Right lobe of liver (tissue), 6 donors: ENCODE results near the gene CDCA7. TPM values are rescaled to one million over a fixed set of nuclear protein-coding genes. Genes with fewer than 3 reads are reported as not detected.
A peak's percentile ranks its signal among the peaks of the same experiment; 100 is the strongest.

Experiments
- ATAC-seq, 4 donors: fragments of 200-7000 bp; cut with Tn5 transposase; one replicate each; pipeline ENCODE4 v1.9.1; 2020; ENCODE audit warnings: mild to moderate bottlenecking in 4 of 4, moderate library complexity in 4 of 4
- DNase-seq, 3 donors: peaks; one replicate each; pipeline ENCODE4 v3.0.0-alpha.2; 2020
- H3K27ac ChIP-seq, 3 donors: fragments of 200-600 bp; one replicate each; pipeline ENCODE4 v1.8.0; 2022
- H3K27me3 ChIP-seq, 2 donors: fragments of 200-600 bp; one replicate each; pipeline ENCODE4 v1.8.0; 2022
- H3K36me3 ChIP-seq, 4 donors: fragments of 200-600 bp; sonication (generic) in 1 of 4; one replicate each; pipeline versions ENCODE4 v1.5.1 to v1.8.0; 2017 to 2022; ENCODE audit warnings: control low read depth in 1 of 4
- H3K4me1 ChIP-seq, 4 donors: fragments of 200-600 bp; sonication (generic) in 1 of 4; one replicate each; pipeline versions ENCODE4 v1.5.1 to v1.8.0; 2017 to 2022; ENCODE audit warnings: control low read depth in 1 of 4
- H3K4me3 ChIP-seq, 3 donors: fragments of 200-600 bp; one replicate each; pipeline ENCODE4 v1.8.0; 2022
- H3K9me3 ChIP-seq, 4 donors: fragments of 200-600 bp; sonication (generic) in 1 of 4; one replicate each; pipeline versions ENCODE4 v1.5.1 to v1.8.0; 2017 to 2022; ENCODE audit warnings: control low read depth in 1 of 4
- CTCF ChIP-seq, 4 donors: fragments of 200-600 bp in 3 of 4; fragments of 450-650 bp in 1 of 4; IDR thresholded peaks; one replicate each; pipeline versions ENCODE4 v1.5.1 to v1.8.0; 2016 to 2022; ENCODE audit warnings: antibody characterized with exemption in 4 of 4, mild to moderate bottlenecking in 2 of 4
- POLR2A ChIP-seq: fragments of 450-650 bp; IDR thresholded peaks from one replicate; pipeline ENCODE4 v1.6.1; 2017; ENCODE audit warnings: antibody characterized with exemption, mild to moderate bottlenecking
- WGBS: methylation state at CpG from one replicate; pipeline ENCODE4 v1.1.6; 2018; ENCODE audit warnings: low coverage, low lambda C conversion rate; ENCODE audit not compliant: insufficient coverage; ENCODE audit errors: missing lambda C conversion rate; 5-methylcytosine and 5-hydroxymethylcytosine counted together
- intact Hi-C, 2 donors: fragments of 100-400 bp; cut with DNase I; formaldehyde crosslinking; loops; one replicate each; pipeline versions ENCODE4 v1.11.2 to v1.14.1; 2022
- total RNA-seq, 6 experiments: library from RNA; depleted of rRNA in 2 of 6; stranded (reverse); fragments of >200 nt in 2 of 6; fragmentation: NEBNext Ultra II Directional in 3 of 6; extraction: Animal tissue kit (Norgen Biotek cat#: 25700) in 3 of 6; gene quantifications; one replicate each; pipeline versions ENCODE4 v1.1.0 to v1.2.4, GENCODE V29; 2016 to 2023
- donor health status: DM: no; HTN: yes; CAD: no.
- donor health status: DM: no; HTN: no; CAD: no.
- donor health status: DM: no; HTN: no; CAD: no.
- donor health status: DM: no; HTN: yes; CAD: no.
- donor health status: DM: no; HTN: yes; CAD: no.

CDCA7 gene
- total RNA-seq, 6 experiments from 2014 or later = 0.09 to 0.37 (median 0.20) TPM; not detected in 1

DNA sequence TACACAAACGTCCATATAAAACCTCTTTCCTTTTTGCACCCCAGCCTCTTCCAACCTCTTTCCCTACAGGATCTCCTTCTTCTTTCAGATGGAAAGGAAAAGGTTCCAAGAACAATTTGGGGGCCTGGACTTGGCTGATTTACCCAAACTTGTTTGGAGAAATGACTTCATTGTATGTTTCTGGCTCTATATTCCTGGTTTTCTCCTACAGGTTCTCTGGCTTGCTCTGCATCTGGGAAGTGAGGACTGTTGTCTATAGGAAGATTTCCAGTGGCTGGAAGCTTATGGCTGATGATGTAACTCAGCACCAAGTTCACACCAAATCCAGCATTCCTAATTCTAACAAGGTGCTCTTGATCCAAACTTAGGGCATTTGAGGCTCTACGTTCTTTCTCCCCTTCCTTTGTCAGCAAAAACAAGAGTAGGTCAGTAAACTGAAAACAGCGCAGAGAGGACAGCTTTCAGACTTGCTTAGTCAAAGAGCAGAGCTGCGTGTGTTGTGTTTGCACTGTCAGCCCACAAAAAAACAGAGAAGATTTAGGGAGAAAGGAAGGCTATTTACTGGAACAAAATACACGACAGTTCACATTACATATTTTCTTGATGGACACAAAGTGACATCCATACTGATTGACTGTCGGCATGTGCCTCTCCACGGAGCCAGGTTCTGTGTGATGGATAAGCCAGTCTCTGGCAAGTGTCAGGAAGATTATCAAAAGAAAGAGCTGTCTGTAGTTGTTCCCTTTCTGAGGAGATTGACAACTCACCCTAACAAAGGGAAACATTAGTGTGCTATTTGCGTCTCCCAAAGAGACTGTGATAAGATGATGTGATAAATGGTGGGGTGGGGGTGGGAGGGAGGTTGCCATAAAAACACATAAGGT lies 39.7 kb downstream of the CDCA7 start:
- intact Hi-C loops = no loop called here
- Histone ChIP-seq H3K4me3 (no peak overlapping the region), H3K4me1 (no peaks in the 10 kb centered on the region), H3K36me3 (no peaks in the 10 kb centered on the region), H3K27ac (no peak overlapping the region), H3K9me3 (no peaks in the 10 kb centered on the region), H3K27me3 (peaks cover 0 to 12% of the 10 kb centered on the region in 2 donors)
- TF ChIP-seq CTCF (IDR thresholded peaks at IDR 0.05) (no peak), POLR2A (no peak)
- DNase-seq = no peak
- ATAC-seq = no peak
- WGBS = 23% methylated on average over 8 of the region's 8 CpGs

DNA sequence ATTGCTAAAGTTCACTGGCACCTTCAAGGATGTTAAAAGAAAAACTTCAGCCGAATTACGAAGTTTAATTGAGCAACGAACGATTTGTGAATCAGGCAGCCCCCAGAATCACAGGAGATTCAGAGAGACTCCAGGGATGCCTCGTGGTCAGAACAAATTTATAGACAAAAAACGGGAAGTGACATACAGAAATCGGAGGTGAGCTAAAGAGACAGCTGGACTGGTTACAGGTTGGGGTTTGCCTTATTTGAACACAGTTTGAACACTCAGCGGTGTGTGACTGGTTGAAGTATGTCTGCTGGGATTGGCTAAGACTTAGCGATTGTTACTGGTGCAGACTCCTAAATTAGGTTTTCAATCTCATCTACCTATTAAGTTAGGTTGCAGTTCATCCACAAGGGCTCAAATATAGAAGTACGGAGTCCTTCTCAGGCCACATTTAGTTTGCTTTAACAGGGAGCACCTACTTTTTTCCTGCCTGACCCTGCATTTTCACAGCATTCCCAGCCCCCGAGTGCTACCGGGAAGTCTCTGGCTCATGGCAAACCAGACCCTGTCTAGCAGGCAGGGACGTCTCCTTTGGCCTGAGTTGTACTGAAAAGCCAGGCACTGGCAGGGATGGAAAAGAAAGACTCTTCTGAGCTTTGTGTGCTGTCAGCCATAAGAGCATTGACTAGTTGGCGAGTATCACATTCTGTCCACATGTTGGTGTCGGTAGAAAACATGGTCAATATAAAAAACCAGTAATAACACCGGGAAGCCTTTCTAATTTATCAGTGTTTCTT lies 41.1 kb downstream of the CDCA7 start:
- H3K27me3 ChIP-seq = peaks cover 0 to 13% of the 10 kb centered on the region in 2 donors

DNA sequence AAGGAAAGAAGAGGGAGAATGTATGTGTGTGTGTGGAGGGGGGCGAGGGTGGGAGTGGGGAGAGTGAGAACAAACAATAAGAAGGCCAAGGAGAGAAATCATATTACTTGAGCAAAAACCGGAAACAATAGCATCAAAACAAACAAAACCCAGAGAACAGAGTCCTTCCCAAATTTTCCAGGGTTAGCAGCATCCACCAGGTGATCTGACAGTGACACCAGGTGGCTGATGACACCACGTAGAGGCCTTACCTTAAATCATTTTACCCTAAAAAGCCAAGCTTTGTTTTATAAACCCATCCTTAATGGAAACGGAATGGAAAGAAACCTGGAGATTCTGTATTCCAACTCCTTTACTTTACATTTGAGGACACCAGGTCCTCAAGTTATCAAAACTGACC lies 42.9 kb downstream of the CDCA7 start:
- intact Hi-C loops = no loop called here
- 58% methylated on average over 4 of the region's 4 CpGs for WGBS
- Histone ChIP-seq H3K27me3 (peaks cover 0 to 13% of the 10 kb centered on the region in 2 donors), H3K9me3 (no peaks in the 10 kb centered on the region), H3K36me3 (no peaks in the 10 kb centered on the region), H3K27ac (no peak overlapping the region), H3K4me3 (no peak overlapping the region), H3K4me1 (no peaks in the 10 kb centered on the region)
- peak in 1 of 4 donors; percentile 40 for ATAC-seq
- TF ChIP-seq CTCF (IDR thresholded peaks at IDR 0.05) (peak in 2 of 4 donors; percentile 6 to 27), POLR2A (no peak)
- DNase-seq = no peak

More for the DNA sequence above, 41.1 kb downstream of the CDCA7 start:
- Histone ChIP-seq H3K4me1 (no peaks in the 10 kb centered on the region), H3K27ac (no peak overlapping the region), H3K36me3 (no peaks in the 10 kb centered on the region), H3K4me3 (no peak overlapping the region), H3K9me3 (no peaks in the 10 kb centered on the region)
- DNase-seq = no peak
- intact Hi-C loops = no loop called here
- TF ChIP-seq CTCF (IDR thresholded peaks at IDR 0.05) (no peak), POLR2A (no peak)
- ATAC-seq = no peak
- 67% methylated on average over 16 of the region's 16 CpGs for WGBS

- no peaks in the 10 kb centered on the region for H3K36me3 ChIP-seq
- H3K27me3 ChIP-seq = peaks cover 0 to 13% of the 10 kb centered on the region in 2 donors
- DNase-seq = no peak
- no peak overlapping the region for H3K4me3 ChIP-seq
- H3K4me1 ChIP-seq = no peaks in the 10 kb centered on the region
- no peak for ATAC-seq
- TF ChIP-seq CTCF (IDR thresholded peaks at IDR 0.05) (no peak), POLR2A (no peak)
- 78% methylated on average over 4 of the region's 4 CpGs for WGBS
- H3K27ac ChIP-seq = no peak overlapping the region
- intact Hi-C loops = no loop called here
- H3K9me3 ChIP-seq = no peaks in the 10 kb centered on the region
Measured at GRCh38 chr2:173399229-173399628, 44.6 kb downstream of the CDCA7 start.
